GM21529 (cell line): Measurements from ENCODE around the gene MEF2B.
"Not testable (repeated sequence)": the region's sequence is repeated elsewhere in the genome, so short reads cannot be mapped to it uniquely, and the experiment has no call there.

ENCODE experiments used
- ATAC-seq: cut with Tn5 transposase; IDR thresholded peaks from one replicate; pipeline ENCODE4 v1.9.1; 2021; ENCODE audit not compliant: unreplicated experiment

Gene MEF2B

GRCh38 chr19:19131989-19132388 is 38.1 kb downstream of the MEF2B start:
- no peak for ATAC-seq

GRCh38 chr19:19126102-19126501 is 44.0 kb downstream of the MEF2B start:
- no peak for ATAC-seq

- no peak for ATAC-seq
Measured at GRCh38 chr19:19123386-19123785, 46.7 kb downstream of the MEF2B start.

- ATAC-seq, result no peak
Measured at GRCh38 chr19:19122902-19123301, 47.2 kb downstream of the MEF2B start.

- ATAC-seq, result no peak
Measured at GRCh38 chr19:19121371-19121770, 48.7 kb downstream of the MEF2B start.

- no peak for ATAC-seq
Measured at GRCh38 chr19:19120308-19121231, 49.5 kb downstream of the MEF2B start.

- no peak for ATAC-seq
Measured at GRCh38 chr19:19119325-19120237, 50.5 kb downstream of the MEF2B start.

- ATAC-seq, result no peak
Measured at GRCh38 chr19:19115954-19116353, 54.1 kb downstream of the MEF2B start.

- no peak for ATAC-seq
Measured at GRCh38 chr19:19113040-19113626, 56.9 kb downstream of the MEF2B start.

GRCh38 chr19:19111967-19112580 is 58.0 kb downstream of the MEF2B start:
- ATAC-seq, result no peak

- no peak for ATAC-seq
Measured at GRCh38 chr19:19111136-19111835, 58.8 kb downstream of the MEF2B start.

GRCh38 chr19:19110410-19111135 is 59.5 kb downstream of the MEF2B start:
- ATAC-seq, result no peak

GRCh38 chr19:19109601-19110000 is 60.5 kb downstream of the MEF2B start:
- no peak for ATAC-seq

GRCh38 chr19:19107654-19108053 is 62.4 kb downstream of the MEF2B start:
- ATAC-seq, result no peak

GRCh38 chr19:19106938-19107337 is 63.1 kb downstream of the MEF2B start:
- not testable (repeated sequence) for ATAC-seq

- no peak for ATAC-seq
Measured at GRCh38 chr19:19106056-19106551, 64.0 kb downstream of the MEF2B start.

GRCh38 chr19:19105365-19106055 is 64.6 kb downstream of the MEF2B start:
- no peak for ATAC-seq

- no peak for ATAC-seq
Measured at GRCh38 chr19:19103167-19103566, 66.9 kb downstream of the MEF2B start.

- not testable (repeated sequence) for ATAC-seq
Measured at GRCh38 chr19:19102566-19102965, 67.5 kb downstream of the MEF2B start.
